SH-SY5Y (cell line): ENCODE data around the gene VAT1L.

Source experiments
- GATA2 ChIP-seq: IDR thresholded peaks from 2 replicates; pipeline ENCODE4 v1.6.1; 2011; ENCODE audit warnings: mild to moderate bottlenecking, low read depth, low read length
- GATA3 ChIP-seq: IDR thresholded peaks from 2 replicates; pipeline ENCODE4 v1.6.1; 2011; ENCODE audit warnings: low read depth, mild to moderate bottlenecking, low read length, moderate library complexity

VAT1L gene

DNA sequence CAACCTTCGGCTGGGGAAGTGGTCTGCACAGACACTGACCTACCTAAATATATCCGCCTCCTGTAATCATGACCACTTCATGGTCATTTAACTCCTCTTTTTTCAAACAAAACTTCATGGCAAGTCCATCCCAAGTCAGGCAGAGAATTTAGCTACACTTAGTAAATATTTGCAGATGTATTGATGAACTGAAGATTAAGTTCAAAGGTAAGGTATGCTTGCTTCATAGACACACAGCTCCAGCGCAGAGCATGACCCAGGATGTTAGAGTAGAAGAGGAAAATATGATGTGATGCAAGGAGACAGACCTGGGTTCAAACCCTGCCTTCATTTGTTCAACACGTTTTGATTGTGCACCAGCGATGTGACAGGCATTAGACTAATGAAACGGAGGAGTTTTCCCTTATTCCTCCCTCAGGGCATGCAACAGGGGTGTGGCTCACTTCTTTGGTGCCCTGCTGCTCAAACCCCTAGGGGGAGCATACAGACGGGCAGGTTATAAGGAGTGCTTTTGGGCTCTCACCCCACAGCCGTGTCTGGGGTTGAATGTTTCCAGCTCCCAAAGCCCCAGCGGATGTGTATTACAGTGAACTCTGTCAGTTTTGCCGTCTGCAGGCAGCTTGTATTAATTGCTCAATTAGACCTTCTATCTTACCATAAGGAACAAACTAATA, 210.1 kb downstream of the VAT1L start:
- TF ChIP-seq GATA2 (no peak), GATA3 (no peak)

DNA sequence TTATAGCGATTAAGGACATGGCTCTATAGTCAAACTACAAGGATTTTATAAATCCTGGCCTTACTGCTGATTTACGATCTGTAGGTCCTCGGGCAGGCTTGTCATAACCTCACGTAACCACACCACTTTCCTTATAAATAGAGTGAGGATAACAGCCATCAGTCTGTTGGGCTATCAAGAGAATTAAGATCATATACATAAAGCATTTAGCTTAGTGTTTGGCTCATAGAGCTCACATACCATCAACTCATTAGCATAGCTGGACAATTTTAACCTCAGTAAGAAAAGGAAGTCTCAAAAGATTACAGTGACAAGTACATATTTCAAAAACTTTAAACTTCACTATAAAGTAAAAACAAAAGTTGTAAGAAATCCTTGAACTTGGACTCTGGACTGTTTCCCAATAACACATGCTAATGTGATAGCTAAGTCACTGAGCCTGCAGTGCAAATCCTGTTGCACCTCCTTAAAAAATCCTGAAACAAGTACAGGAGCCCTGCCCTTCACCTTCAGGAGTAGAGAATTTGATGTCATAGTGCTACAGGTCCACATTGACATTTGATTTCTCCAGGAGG, 213.2 kb downstream of the VAT1L start:
- TF ChIP-seq GATA3 (no peak), GATA2 (no peak)

DNA sequence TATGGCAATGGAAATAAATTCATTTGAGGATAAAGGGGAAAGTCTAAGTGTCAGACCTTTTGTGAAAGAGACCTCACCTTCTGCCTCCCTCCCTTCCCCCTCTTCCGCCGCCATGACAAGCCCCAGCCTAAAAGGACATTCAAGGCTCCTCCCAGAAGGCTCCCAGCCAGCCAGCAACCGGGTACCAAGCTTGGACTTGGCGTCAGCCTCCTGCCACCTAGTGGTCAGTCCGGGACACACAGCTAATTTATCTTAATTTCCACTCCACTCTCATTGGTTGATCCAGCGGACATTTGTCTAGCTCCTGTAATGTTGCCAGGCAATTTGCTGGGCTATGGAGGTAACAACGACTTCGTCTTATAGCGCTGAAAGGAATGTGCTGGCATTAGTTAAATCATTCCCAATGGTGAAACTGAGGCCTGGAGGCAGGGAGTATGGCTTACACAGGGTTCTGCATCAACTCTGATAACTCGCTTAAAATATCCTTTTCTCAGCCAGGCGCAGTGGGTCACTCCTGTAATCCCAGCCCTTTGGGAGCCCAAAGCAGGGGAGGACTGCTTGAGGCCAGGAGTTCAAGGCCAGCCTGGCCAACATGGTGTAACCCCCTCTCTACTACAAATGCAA, 214.7 kb downstream of the VAT1L start:
- no peak for TF ChIP-seq GATA2
- TF ChIP-seq GATA3 = no peak

DNA sequence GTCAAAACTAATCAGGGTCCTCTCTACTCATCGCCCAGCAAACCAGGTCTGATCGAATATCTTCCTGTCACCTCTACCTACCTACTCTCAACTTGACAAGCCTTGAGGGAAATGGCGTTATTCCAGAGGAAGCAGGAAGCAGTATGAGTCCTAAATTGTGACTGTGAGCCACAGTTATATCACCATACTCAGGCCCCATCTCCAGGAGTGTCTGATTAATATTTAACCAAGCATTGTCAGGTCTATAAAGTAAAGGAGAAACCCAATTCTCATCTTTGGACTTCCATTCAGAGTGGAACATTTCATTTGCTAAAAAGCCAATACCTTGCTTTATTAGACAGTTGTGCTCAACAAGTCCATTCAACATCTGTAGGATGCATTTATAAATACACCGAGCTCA, 216.2 kb downstream of the VAT1L start:
- no peak for TF ChIP-seq GATA2
- TF ChIP-seq GATA3 = no peak

DNA sequence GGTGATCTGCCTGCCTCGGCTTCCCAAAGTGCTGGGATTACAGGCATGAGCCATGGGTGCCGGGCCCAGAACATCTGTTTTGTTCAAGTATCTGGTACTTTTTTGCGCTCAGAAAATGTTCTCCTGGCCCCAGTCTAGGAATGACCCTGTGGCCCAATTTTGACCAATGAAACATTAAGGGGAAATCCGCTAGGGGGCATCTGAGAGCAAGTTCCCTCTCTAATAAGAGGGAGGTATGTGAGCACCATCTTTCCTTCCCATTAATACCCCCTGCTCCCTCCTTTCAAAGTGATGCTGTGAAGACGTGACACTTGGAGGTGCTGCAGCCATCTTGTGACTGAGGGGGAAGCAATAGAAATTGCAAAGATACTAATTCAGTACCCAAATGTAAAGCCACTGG, 217.5 kb downstream of the VAT1L start:
- TF ChIP-seq GATA3 (no peak), GATA2 (no peak)

DNA sequence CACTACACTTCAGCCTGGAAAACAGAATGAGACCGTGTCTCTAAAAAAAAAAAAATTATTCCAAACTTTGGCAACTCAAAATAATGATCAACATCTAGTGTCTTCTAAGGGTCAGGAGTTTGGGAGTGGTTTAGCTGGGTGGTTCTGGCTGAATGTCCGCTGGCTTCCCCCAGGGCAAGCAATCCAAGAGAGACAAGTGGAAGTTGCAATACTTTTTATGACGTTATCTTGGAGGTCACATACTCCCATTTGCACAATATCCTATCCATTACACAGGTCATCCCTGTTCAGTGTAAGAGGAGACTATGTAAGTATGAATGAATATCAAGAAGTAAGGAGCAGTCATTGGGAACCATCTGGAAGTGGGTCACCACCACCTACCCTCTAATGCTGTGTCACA, 218.8 kb downstream of the VAT1L start:
- TF ChIP-seq GATA3 (no peak), GATA2 (no peak)

DNA sequence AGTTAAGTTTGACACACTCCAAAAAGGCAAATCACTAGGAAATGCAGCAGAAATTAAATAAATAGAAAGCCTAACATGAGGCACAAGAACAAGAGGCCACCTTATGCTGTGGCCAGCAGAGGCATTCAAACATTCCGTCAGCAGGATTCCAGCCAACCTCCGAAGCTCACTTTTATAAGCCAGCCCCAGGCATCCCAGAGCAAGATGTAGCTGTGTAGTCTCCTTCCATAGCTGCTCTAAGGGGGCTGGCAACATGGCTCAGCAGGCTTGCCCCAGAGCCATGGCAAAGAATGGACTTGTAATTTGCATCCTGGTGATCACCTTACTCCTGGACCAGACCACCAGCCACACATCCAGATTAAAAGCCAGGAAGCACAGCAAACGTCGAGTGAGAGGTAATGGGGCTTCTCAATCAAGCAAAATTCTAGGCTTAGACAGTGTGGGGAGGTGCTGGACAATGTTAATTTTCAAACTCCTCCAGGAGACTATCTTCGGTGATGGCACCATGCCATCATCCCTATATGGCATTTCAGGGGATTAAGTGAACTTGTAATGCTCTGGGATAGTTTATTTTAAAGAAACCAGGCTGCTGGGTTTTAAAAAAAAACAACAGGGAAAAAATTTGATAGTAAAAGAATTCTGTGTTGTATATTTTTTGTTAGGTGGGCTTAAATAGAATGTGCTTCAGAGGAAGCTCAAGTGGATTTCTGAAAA, 234.1 kb downstream of the VAT1L start, which contains the start of gene CLEC3A:
CLEC3A (plus strand) TSS at position 202 of the 714 bp plus-strand sequence; CDS start at position 281, 79 bp downstream.
- TF ChIP-seq GATA2 (no peak), GATA3 (no peak)

DNA sequence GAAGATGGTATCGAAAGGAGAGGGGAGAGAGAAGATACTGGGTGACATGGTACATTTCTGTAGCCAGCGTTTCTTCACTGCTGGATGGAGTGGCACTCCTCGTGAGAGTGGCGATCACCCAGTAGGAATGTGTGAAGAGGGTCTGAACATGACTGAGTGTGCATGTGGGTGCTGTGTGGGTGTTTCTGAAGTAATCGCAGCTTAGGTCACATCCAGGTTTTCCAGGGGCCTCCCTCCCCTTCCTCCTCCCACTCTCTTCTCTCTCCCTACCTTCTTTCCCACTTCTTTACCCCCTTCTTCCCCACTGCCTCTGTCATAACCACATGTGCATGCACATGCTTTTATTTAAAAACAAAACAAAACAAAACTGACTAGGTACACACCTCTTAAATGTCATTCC, 235.8 kb downstream of the VAT1L start:
- no peak for TF ChIP-seq GATA3
- no peak for TF ChIP-seq GATA2

DNA sequence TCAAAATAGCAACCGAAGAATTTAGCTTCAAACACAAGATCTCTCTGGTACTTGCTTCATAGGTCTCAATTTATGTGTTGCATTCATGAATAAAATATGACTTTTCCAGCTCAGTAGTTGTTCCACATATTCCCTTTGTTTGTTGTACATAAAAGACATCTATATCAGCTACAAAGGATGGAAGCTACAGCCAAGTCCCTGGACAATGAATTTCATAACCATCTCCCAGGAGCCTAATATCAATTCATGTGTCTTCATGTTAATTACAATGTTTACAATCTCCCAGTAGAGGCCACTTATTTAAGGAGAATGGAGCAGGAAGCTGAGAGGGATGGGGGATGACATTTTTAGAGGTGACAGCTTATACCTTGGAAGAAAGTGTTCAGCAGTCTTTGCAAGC, 237.3 kb downstream of the VAT1L start:
- TF ChIP-seq GATA3 (no peak), GATA2 (no peak)

DNA sequence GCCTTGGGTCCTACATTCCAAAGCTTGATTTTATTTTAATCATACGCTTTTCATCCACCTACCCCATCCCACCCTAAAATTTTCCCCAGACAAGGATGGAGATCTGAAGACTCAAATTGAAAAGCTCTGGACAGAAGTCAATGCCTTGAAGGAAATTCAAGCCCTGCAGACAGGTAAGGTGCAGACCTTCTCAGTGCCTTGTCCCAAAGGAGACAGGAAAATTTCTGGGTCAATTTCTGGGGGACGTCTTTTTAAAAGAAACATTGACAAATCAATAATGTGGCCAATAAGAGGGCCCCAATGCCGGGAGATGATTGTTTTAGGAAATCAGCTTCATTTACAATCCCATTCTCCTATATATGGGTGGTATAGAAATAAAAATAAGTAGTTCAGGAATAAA, 239.7 kb downstream of the VAT1L start:
- no peak for TF ChIP-seq GATA2
- TF ChIP-seq GATA3 = no peak
